Trophoblast cell (in vitro differentiated cells and primary cell): ENCODE results near the gene RPLP1.
A peak's percentile ranks its signal among the peaks of the same experiment; 100 is the strongest.

ENCODE experiments used
- DNase-seq, 2 donors: peaks; one replicate each; pipeline ENCODE4 v3.0.0-alpha.2; 2016
- H2AFZ ChIP-seq: 2 replicates; pipeline ENCODE4 v1.6.1; 2013; ENCODE audit warnings: low read length, moderate library complexity, mild to moderate bottlenecking; ENCODE audit not compliant: insufficient read depth, poor library complexity
- H2AK5ac ChIP-seq: 2 replicates; pipeline ENCODE4 v1.6.1; 2013; ENCODE audit warnings: mild to moderate bottlenecking, low read length
- H2BK120ac ChIP-seq: 2 replicates; pipeline ENCODE4 v1.6.1; 2013; ENCODE audit warnings: low read length, mild to moderate bottlenecking, moderate library complexity; ENCODE audit not compliant: insufficient read depth, poor library complexity
- H2BK12ac ChIP-seq: 2 replicates; pipeline ENCODE4 v1.6.1; 2013; ENCODE audit warnings: mild to moderate bottlenecking, low read length, moderate library complexity
- H2BK5ac ChIP-seq: 2 replicates; pipeline ENCODE4 v1.6.1; 2013; ENCODE audit warnings: low read length, low read depth, moderate library complexity, mild to moderate bottlenecking; ENCODE audit not compliant: poor library complexity
- H3K14ac ChIP-seq: 2 replicates; pipeline ENCODE4 v1.6.1; 2013; ENCODE audit warnings: mild to moderate bottlenecking, low read length
- H3K18ac ChIP-seq: 2 replicates; pipeline ENCODE4 v1.6.1; 2013; ENCODE audit warnings: mild to moderate bottlenecking, low read length
- H3K23ac ChIP-seq: 2 replicates; pipeline ENCODE4 v1.6.1; 2013; ENCODE audit warnings: low read length
- H3K27ac ChIP-seq: 2 replicates; pipeline ENCODE4 v1.5.1; 2013; ENCODE audit warnings: low read depth, mild to moderate bottlenecking, inconsistent platforms, low read length, moderate library complexity
- H3K27me3 ChIP-seq: 2 replicates; pipeline ENCODE4 v1.6.1; 2013; ENCODE audit warnings: inconsistent platforms, mild to moderate bottlenecking, low read length, moderate library complexity; ENCODE audit not compliant: insufficient read depth
- H3K36me3 ChIP-seq, 2 experiments: 1 replicate in 1 of 2; 2 replicates in 1 of 2; pipeline ENCODE4 v1.6.1; 2013; ENCODE audit warnings: low read length in 2 of 2, mild to moderate bottlenecking in 2 of 2, moderate library complexity in 1 of 2; ENCODE audit not compliant: insufficient read depth in 2 of 2, control insufficient read depth in 1 of 2
- H3K4ac ChIP-seq: 2 replicates; pipeline ENCODE4 v1.6.1; 2013; ENCODE audit warnings: low read depth, mild to moderate bottlenecking, low read length, moderate library complexity
- H3K4me1 ChIP-seq, 2 experiments: 1 replicate in 1 of 2; 2 replicates in 1 of 2; pipeline ENCODE4 v1.6.1; 2013; ENCODE audit warnings: low read length in 2 of 2, mild to moderate bottlenecking in 2 of 2, moderate library complexity in 1 of 2; ENCODE audit not compliant: insufficient read depth in 2 of 2, control insufficient read depth in 1 of 2
- H3K4me2 ChIP-seq: 2 replicates; pipeline ENCODE4 v1.6.1; 2013; ENCODE audit warnings: inconsistent platforms, mild to moderate bottlenecking, low read length, moderate library complexity
- H3K4me3 ChIP-seq: 2 replicates; pipeline ENCODE4 v1.5.1; 2013; ENCODE audit warnings: mild to moderate bottlenecking, low read depth, low read length, inconsistent platforms
- H3K79me1 ChIP-seq: one replicate; pipeline ENCODE4 v1.6.1; 2013; ENCODE audit warnings: low read length
- H3K79me2 ChIP-seq: 2 replicates; pipeline ENCODE4 v1.6.1; 2013; ENCODE audit warnings: low read length, mild to moderate bottlenecking; ENCODE audit not compliant: control insufficient read depth, insufficient read depth, poor library complexity
- H3K9ac ChIP-seq: 2 replicates; pipeline ENCODE4 v1.6.1; 2013; ENCODE audit warnings: mild to moderate bottlenecking, low read length
- H3K9me3 ChIP-seq: 2 replicates; pipeline ENCODE4 v1.6.1; 2013; ENCODE audit warnings: low read depth, mild to moderate bottlenecking, control low read depth, inconsistent platforms, low read length; ENCODE audit not compliant: insufficient read depth
- H4K12ac ChIP-seq: 2 replicates; pipeline ENCODE4 v1.6.1; 2013; ENCODE audit warnings: low read depth, mild to moderate bottlenecking, low read length, moderate library complexity
- H4K8ac ChIP-seq: 2 replicates; pipeline ENCODE4 v1.6.1; 2013; ENCODE audit warnings: low read depth, mild to moderate bottlenecking, low read length, moderate library complexity
- H4K91ac ChIP-seq: one replicate; pipeline ENCODE4 v1.6.1; 2013; ENCODE audit warnings: low read depth, mild to moderate bottlenecking, low read length, moderate library complexity
- WGBS: extraction: QIAGEN DNeasy Blood & Tissue Kit; methylation state at CpG from one replicate; pipeline ENCODE4 v1.1.7; 2013; ENCODE audit warnings: missing lambda C conversion rate; ENCODE audit not compliant: insufficient read length, insufficient coverage; ENCODE audit errors: extremely low coverage; 5-methylcytosine and 5-hydroxymethylcytosine counted together

The RPLP1 gene

GRCh38 chr15:69491038-69491505 lies 38.5 kb downstream of the RPLP1 start:
- H2AK5ac ChIP-seq = no peak overlapping the region
- H3K4me3 ChIP-seq = no peak overlapping the region
- no peaks in the 10 kb centered on the region for H3K79me1 ChIP-seq
- no peaks in the 10 kb centered on the region for H3K4me1 ChIP-seq
- H2AFZ ChIP-seq = no peak overlapping the region
- H2BK120ac ChIP-seq = no peak overlapping the region
- H3K36me3 ChIP-seq = no peaks in the 10 kb centered on the region
- no peak overlapping the region for H3K4ac ChIP-seq
- H3K23ac ChIP-seq = no peak overlapping the region
- no peak overlapping the region for H3K4me2 ChIP-seq
- no peak overlapping the region for H3K27ac ChIP-seq
- no peak overlapping the region for H2BK5ac ChIP-seq
- no peak overlapping the region for H3K9ac ChIP-seq
- no peaks in the 10 kb centered on the region for H3K9me3 ChIP-seq
- no peak for DNase-seq
- no peak overlapping the region for H4K8ac ChIP-seq
- H3K79me2 ChIP-seq = no peaks in the 10 kb centered on the region
- no peak overlapping the region for H2BK12ac ChIP-seq
- WGBS = no CpG with 5 or more reads among the region's 3 CpGs
- no peak overlapping the region for H4K12ac ChIP-seq
- H3K18ac ChIP-seq = no peak overlapping the region
- no peaks in the 10 kb centered on the region for H3K27me3 ChIP-seq
- H3K14ac ChIP-seq = no peak overlapping the region
- no peak overlapping the region for H4K91ac ChIP-seq

GRCh38 chr15:69493406-69493805 lies 40.8 kb downstream of the RPLP1 start:
- Histone ChIP-seq H4K8ac (no peak overlapping the region), H2BK12ac (no peak overlapping the region), H3K79me2 (no peaks in the 10 kb centered on the region), H2AK5ac (no peak overlapping the region), H4K91ac (no peak overlapping the region), H3K4me1 (no peaks in the 10 kb centered on the region), H4K12ac (no peak overlapping the region), H3K4me2 (no peak overlapping the region), H2BK120ac (no peak overlapping the region), H3K23ac (no peak overlapping the region), H3K14ac (no peak overlapping the region), H3K27ac (no peak overlapping the region), H2BK5ac (no peak overlapping the region), H2AFZ (no peak overlapping the region), H3K79me1 (no peaks in the 10 kb centered on the region), H3K18ac (no peak overlapping the region), H3K27me3 (no peaks in the 10 kb centered on the region), H3K36me3 (no peaks in the 10 kb centered on the region), H3K9me3 (no peaks in the 10 kb centered on the region), H3K4ac (no peak overlapping the region), H3K9ac (no peak overlapping the region), H3K4me3 (no peak overlapping the region)
- DNase-seq = peak; percentile 24 to 46
- WGBS = no CpG with 5 or more reads among the region's 2 CpGs

GRCh38 chr15:69496001-69496400 lies 43.4 kb downstream of the RPLP1 start:
- Histone ChIP-seq H4K12ac (no peak overlapping the region), H4K8ac (no peak overlapping the region), H2BK120ac (no peak overlapping the region), H3K9me3 (no peaks in the 10 kb centered on the region), H2AFZ (no peak overlapping the region), H3K27ac (no peak overlapping the region), H3K18ac (no peak overlapping the region), H2AK5ac (no peak overlapping the region), H3K79me2 (no peaks in the 10 kb centered on the region), H3K4me2 (no peak overlapping the region), H3K4me3 (no peak overlapping the region), H2BK5ac (no peak overlapping the region), H3K27me3 (no peaks in the 10 kb centered on the region), H3K14ac (no peak overlapping the region), H3K4ac (no peak overlapping the region), H4K91ac (no peak overlapping the region), H3K9ac (no peak overlapping the region), H3K79me1 (no peaks in the 10 kb centered on the region), H3K4me1 (peaks cover 10 to 11% of the 10 kb centered on the region in 2 experiments), H2BK12ac (no peak overlapping the region), H3K23ac (no peak overlapping the region), H3K36me3 (no peaks in the 10 kb centered on the region)
- no peak for DNase-seq
- no CpG with 5 or more reads among the region's 2 CpGs for WGBS

GRCh38 chr15:69497076-69497475 lies 44.5 kb downstream of the RPLP1 start:
- Histone ChIP-seq H4K12ac (no peak overlapping the region), H3K79me1 (no peaks in the 10 kb centered on the region), H2BK120ac (no peak overlapping the region), H3K4me3 (no peak overlapping the region), H2BK12ac (no peak overlapping the region), H3K4me2 (no peak overlapping the region), H3K4ac (no peak overlapping the region), H3K23ac (no peak overlapping the region), H3K9ac (no peak overlapping the region), H2AK5ac (no peak overlapping the region), H3K9me3 (no peaks in the 10 kb centered on the region), H2AFZ (no peak overlapping the region), H2BK5ac (no peak overlapping the region), H3K14ac (no peak overlapping the region), H3K36me3 (no peaks in the 10 kb centered on the region), H3K27me3 (no peaks in the 10 kb centered on the region), H3K27ac (no peak overlapping the region), H4K91ac (no peak overlapping the region), H4K8ac (no peak overlapping the region), H3K18ac (no peak overlapping the region), H3K4me1 (peaks cover 10 to 11% of the 10 kb centered on the region in 2 experiments), H3K79me2 (no peaks in the 10 kb centered on the region)
- no CpG with 5 or more reads among the region's 1 CpG for WGBS
- no peak for DNase-seq
